ENCODE data around the gene CAMK2G.

Gene CAMK2G

DNA sequence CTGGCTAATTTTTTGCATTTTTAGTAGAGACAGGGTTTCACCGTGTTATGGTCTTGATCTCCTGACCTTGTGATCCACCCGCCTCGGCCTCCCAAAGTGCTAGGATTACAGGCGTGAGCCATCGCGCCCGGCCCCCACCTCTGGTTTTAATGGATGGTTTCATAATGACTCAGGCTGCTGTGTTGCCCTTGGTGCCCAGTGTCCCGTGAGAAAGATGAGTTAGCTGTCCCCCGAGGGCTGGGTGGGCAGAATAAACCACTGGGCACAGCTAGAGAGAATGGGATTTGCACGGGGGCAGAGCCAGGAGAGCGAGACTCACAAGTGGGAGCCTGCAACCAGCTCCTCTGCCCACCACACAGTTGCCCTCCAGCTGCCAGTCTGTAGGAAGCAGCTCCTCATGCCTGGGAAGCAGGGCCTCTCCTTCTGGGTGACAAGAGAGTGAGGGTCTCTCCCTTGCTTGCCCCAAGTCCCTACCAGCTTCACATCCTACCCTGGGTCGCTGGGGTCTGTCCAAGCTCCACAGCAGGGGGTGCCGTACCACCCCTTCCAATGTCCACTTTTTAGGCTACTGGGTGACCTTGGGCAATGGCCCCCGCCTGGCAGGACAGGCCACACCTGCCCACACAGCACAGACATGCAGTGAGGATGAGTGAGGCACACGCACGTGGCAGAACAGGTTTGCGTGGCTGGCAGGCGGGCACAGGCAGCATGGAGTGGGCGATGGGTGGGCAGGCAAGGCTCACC is 46.8 kb downstream of the CAMK2G start:
- no peak for DNase-seq (ENCODE audit: low read depth)
- H3K4me3 ChIP-seq (ENCODE audit: low read length), result no peak overlapping the region
- no peak for TF ChIP-seq CTCF (conservative IDR thresholded peaks at IDR 0.05; ENCODE audit: low read depth, low read length)

DNA sequence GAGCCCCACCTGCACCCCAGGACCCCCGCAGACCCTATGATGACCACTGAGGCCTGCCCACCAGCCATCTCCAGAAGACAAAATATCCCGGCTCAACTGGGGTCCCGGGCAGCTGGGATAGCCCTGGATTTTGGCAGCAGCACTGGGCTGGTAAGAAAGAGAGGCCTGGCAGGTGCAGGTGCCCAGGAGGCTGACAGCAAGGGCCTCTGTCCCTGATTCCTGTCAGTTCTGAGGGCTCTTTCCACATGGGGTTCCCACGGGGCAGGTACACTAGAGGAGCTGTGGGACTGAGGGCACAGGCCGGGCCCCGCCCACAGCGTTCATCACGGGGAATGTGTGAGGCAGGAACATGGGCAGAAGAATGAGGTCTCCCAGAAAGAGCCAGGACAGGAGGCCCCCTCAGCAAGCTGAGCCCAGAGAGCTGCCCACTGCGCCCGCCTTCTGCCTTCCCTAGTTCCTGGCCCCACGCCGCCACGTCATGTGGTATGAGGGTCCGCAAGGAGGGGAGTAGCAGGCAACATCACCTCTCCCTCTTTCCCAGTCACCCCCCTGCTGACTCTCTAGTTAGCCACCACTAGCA is 50.1 kb downstream of the CAMK2G start:
- no peak for TF ChIP-seq CTCF (conservative IDR thresholded peaks at IDR 0.05; ENCODE audit: low read depth, low read length)
- DNase-seq (ENCODE audit: low read depth), result no peak
- no peak overlapping the region for H3K4me3 ChIP-seq (ENCODE audit: low read length)

GRCh38 chr10:73823391-73823790 is 51.0 kb downstream of the CAMK2G start:
- DNase-seq (ENCODE audit: low read depth), result no peak
- H3K4me3 ChIP-seq (ENCODE audit: low read length), result no peak overlapping the region
- no peak for TF ChIP-seq CTCF (conservative IDR thresholded peaks at IDR 0.05; ENCODE audit: low read depth, low read length)

- DNase-seq (ENCODE audit: low read depth), result no peak
- TF ChIP-seq CTCF (conservative IDR thresholded peaks at IDR 0.05; ENCODE audit: low read depth, low read length), result no peak
- no peak overlapping the region for H3K4me3 ChIP-seq (ENCODE audit: low read length)
Observed at GRCh38 chr10:73819513-73820093, 54.8 kb downstream of the CAMK2G start.

DNA sequence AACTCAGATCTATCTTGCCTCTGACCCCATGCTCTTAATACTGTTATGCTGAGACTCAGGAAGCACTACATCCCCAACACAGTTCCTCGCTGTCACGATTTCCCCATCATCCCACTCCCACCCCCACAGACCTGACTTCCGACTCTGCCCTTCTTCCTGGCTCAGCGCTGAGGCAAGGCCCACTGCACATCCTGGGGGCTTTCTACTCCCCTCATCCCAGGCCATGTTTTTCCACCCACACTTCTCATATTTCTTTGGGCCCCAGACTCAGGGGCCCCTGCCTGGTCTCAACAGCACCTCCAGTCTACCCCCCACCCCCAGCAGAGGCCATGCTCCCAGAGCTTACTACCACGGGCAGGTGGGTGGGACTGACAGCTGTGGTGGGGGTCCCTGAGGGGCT is 55.3 kb downstream of the CAMK2G start:
- no peak for TF ChIP-seq CTCF (conservative IDR thresholded peaks at IDR 0.05; ENCODE audit: low read depth, low read length)
- H3K4me3 ChIP-seq (ENCODE audit: low read length), result no peak overlapping the region
- DNase-seq (ENCODE audit: low read depth), result no peak

DNA sequence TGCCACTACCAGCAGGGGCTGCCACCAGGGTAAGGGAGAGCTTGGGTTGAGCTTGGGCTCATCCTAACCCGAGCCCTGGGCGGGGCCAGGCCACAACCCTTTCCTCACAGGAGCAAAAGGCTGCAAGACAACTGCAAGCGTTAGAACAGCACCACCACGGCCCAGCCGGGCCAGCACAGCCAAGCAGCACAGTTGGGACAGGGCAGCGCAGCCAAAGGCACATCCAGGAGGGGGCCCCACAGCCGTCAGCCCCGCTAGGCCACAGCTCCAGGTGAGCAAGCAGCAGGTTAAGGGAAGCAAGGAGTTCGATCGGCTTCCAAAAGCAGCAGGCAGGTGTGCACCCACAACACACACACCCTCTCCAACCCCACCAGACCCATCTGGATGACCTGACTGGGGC is 56.0 kb downstream of the CAMK2G start:
- no peak for DNase-seq (ENCODE audit: low read depth)
- no peak for TF ChIP-seq CTCF (conservative IDR thresholded peaks at IDR 0.05; ENCODE audit: low read depth, low read length)
- no peak overlapping the region for H3K4me3 ChIP-seq (ENCODE audit: low read length)

GRCh38 chr10:73817826-73818225 is 56.5 kb downstream of the CAMK2G start:
- no peak for TF ChIP-seq CTCF (conservative IDR thresholded peaks at IDR 0.05; ENCODE audit: low read depth, low read length)
- no peak for DNase-seq (ENCODE audit: low read depth)
- H3K4me3 ChIP-seq (ENCODE audit: low read length), result no peak overlapping the region
